Measurements from ENCODE around the gene GNG8.

GNG8 gene

DNA sequence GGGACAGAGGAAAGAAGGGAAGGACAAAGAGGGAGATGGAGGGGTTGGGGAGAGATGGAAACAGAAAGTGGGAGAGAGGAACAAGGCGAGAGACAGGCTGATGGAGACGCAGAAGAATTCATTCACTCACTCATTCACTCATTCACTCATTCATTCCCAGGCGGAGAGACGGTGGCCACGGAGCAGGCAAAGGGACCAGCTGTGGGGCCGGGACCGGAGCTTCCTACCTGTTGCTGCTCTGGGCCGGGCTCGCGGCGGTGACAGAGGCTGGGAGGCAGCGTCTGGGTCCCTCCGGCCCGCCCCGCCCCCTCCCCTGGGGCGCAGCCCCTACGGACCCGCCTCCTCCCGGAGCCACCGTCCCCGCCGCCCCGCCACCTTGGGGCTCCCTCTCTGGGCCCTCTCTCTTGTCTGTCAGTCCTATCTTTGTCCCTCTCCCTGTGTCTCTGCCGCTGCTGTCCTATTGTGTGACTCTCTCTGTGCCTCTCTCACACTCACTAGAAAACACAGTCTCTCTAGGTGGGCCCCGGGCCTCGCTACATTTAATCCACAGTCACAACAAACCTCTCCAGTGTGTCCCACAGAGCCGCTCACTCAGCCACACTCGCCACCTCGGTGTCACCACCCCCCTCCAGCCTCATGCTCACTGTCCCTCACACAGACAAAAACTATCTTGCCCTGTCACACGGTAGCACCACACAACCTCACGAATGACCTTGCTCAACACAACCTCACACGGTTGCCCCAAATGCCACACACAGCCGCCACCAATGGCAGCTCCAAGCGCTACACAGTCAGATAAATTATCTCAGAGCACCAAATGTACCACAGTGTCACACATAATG is at the start of gene GNG8:
TSS of gene GNG8 (minus strand) at position 283 of the 842 bp plus-strand sequence. CDS start 1,520 bp downstream, outside the sequence.
- Histone ChIP-seq H3K27me3 (ENCODE audit: low read depth, low read length) (peaks cover 15% of the 10 kb centered on the region), H3K4me1 (ENCODE audit: low read length) (peaks cover 27% of the 10 kb centered on the region), H3K27ac (ENCODE audit: low read length) (no peak within 1 kb of the TSS), H3K9me3 (ENCODE audit: insufficient read depth, low read length) (no peaks in the 10 kb centered on the region), H2AFZ (ENCODE audit: low read depth, low read length) (peak within 1 kb of the TSS; percentile 8; the same call in 1 of the 2 replicates), H3K79me2 (ENCODE audit: low read length) (no peaks in the 10 kb centered on the region), H3K4me2 (ENCODE audit: low read length) (peak within 1 kb of the TSS; percentile 96), H4K20me1 (ENCODE audit: insufficient read depth, low read length) (no peaks in the 10 kb centered on the region), H3K9ac (ENCODE audit: low read length) (peak within 1 kb of the TSS; percentile 47), H3K36me3 (replicated peaks; ENCODE audit: low read depth, low read length) (no peaks in the 10 kb centered on the region), H3K4me3 (ENCODE audit: low read length) (peak within 1 kb of the TSS; percentile 79)
- no peak for TF ChIP-seq EZH2phosphoT487 (IDR thresholded peaks at IDR 0.05; ENCODE audit: low read depth)
- TF ChIP-seq, protein P1, sequence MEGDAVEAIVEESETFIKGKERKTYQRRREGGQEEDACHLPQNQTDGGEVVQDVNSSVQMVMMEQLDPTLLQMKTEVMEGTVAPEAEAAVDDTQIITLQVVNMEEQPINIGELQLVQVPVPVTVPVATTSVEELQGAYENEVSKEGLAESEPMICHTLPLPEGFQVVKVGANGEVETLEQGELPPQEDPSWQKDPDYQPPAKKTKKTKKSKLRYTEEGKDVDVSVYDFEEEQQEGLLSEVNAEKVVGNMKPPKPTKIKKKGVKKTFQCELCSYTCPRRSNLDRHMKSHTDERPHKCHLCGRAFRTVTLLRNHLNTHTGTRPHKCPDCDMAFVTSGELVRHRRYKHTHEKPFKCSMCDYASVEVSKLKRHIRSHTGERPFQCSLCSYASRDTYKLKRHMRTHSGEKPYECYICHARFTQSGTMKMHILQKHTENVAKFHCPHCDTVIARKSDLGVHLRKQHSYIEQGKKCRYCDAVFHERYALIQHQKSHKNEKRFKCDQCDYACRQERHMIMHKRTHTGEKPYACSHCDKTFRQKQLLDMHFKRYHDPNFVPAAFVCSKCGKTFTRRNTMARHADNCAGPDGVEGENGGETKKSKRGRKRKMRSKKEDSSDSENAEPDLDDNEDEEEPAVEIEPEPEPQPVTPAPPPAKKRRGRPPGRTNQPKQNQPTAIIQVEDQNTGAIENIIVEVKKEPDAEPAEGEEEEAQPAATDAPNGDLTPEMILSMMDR (IDR thresholded peaks at IDR 0.05; ENCODE audit: low read depth, low read length): no peak

DNA sequence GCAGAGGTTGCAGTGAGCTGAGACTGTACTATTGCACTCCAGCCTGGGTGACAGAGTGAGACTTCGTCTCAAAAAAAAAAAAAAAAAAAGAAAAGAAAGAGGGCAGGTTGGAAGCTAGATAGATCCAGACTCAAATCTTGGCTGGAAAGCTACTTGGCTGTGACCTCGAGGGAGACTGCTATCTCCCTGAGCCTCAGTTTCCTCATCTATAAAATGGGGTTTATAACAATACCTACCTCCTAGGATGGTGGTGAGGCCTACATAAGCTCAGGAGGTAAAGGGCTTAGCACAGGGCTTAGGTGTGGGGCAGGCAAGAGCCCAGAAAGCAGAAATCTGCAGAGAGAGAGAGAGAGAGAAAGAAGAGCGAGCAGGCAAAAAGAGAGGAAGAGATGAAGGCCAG is 49.2 kb upstream of the GNG8 start:
- no peak overlapping the region for H3K9ac ChIP-seq (ENCODE audit: low read length)
- TF ChIP-seq, protein P1 (IDR thresholded peaks at IDR 0.05; ENCODE audit: low read depth, low read length): no peak
- no peak for TF ChIP-seq EZH2phosphoT487 (IDR thresholded peaks at IDR 0.05; ENCODE audit: low read depth)
- no peaks in the 10 kb centered on the region for H3K27me3 ChIP-seq (ENCODE audit: low read depth, low read length)
- no peaks in the 10 kb centered on the region for H3K79me2 ChIP-seq (ENCODE audit: low read length)
- H3K4me2 ChIP-seq (ENCODE audit: low read length): no peak overlapping the region
- H3K36me3 ChIP-seq (replicated peaks; ENCODE audit: low read depth, low read length): peaks cover 30% of the 10 kb centered on the region
- H3K4me3 ChIP-seq (ENCODE audit: low read length): no peak overlapping the region
- no peak overlapping the region for H3K27ac ChIP-seq (ENCODE audit: low read length)
- no peaks in the 10 kb centered on the region for H3K4me1 ChIP-seq (ENCODE audit: low read length)
- no peak overlapping the region for H2AFZ ChIP-seq (ENCODE audit: low read depth, low read length)
- no peaks in the 10 kb centered on the region for H3K9me3 ChIP-seq (ENCODE audit: insufficient read depth, low read length)
- no peaks in the 10 kb centered on the region for H4K20me1 ChIP-seq (ENCODE audit: insufficient read depth, low read length)

DNA sequence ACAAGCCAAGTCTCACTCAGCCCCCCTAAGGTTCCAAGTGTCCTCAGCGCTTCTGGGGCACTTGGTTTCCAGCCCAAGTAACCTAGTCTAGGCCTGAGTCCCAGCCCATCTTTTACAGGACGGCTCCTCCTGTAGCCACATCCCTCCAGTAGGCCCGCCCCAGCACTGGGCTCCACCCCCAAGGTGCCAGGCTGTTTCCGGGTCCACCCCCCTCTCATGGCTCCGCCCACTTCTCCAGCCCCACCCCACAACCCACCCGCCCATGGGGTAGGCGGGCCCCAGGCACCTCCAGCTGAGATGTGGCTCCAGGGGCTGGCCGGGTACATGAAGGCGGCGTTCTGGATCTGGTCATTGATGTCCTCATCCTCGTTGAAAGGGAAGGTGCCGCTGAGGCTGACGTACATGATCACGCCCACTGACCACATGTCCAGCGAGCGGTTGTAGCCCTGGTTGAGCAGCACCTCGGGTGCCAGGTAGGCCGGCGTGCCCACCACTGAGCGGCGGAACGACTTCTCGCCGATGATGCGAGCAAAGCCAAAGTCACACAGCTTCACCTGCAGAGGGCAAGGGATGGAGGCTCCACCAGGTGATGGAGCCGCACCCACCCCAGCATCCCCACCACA is 42.2 kb upstream of the GNG8 start:
- H2AFZ ChIP-seq (ENCODE audit: low read depth, low read length): no peak overlapping the region
- H4K20me1 ChIP-seq (ENCODE audit: insufficient read depth, low read length): peaks cover 5% of the 10 kb centered on the region; the same call in 1 of the 2 replicates
- peaks cover 39% of the 10 kb centered on the region for H3K36me3 ChIP-seq (replicated peaks; ENCODE audit: low read depth, low read length)
- no peak for TF ChIP-seq EZH2phosphoT487 (IDR thresholded peaks at IDR 0.05; ENCODE audit: low read depth)
- TF ChIP-seq, protein P1 (IDR thresholded peaks at IDR 0.05; ENCODE audit: low read depth, low read length): no peak
- H3K27me3 ChIP-seq (ENCODE audit: low read depth, low read length): no peaks in the 10 kb centered on the region
- no peaks in the 10 kb centered on the region for H3K9me3 ChIP-seq (ENCODE audit: insufficient read depth, low read length)
- H3K4me1 ChIP-seq (ENCODE audit: low read length): no peaks in the 10 kb centered on the region
- no peak overlapping the region for H3K4me2 ChIP-seq (ENCODE audit: low read length)
- H3K4me3 ChIP-seq (ENCODE audit: low read length): no peak overlapping the region
- H3K27ac ChIP-seq (ENCODE audit: low read length): no peak overlapping the region
- H3K9ac ChIP-seq (ENCODE audit: low read length): no peak overlapping the region
- H3K79me2 ChIP-seq (ENCODE audit: low read length): no peaks in the 10 kb centered on the region

Data from OCI-LY3 (cell line).